Esophagus squamous epithelium (tissue), 5 donors: ENCODE data around the gene LRWD1. TPM values are rescaled to one million over a fixed set of nuclear protein-coding genes. Genes with fewer than 3 reads are reported as not detected.
A peak's percentile ranks its signal among the peaks of the same experiment; 100 is the strongest.

Experiments used
- DNase-seq: peaks from one replicate; lab custom pipeline; 2025; lab: John Stamatoyannopoulos, UW
- H3K27ac ChIP-seq, 4 donors: fragments of 200-600 bp; sonication (generic); one replicate each; pipeline ENCODE4 v1.5.1; 2016 to 2019; ENCODE audit warnings: mild to moderate bottlenecking in 1 of 4
- H3K27me3 ChIP-seq, 4 donors: fragments of 200-600 bp; sonication (generic); 1 replicate in 3 of 4; 2 replicates in 1 of 4; pipeline versions ENCODE4 v1.5.1 to v1.6.0; 2017 to 2021; ENCODE audit warnings: antibody characterized with exemption in 1 of 4
- H3K36me3 ChIP-seq, 3 donors: fragments of 200-600 bp; sonication (generic); one replicate each; pipeline ENCODE4 v1.5.1; 2016 to 2019
- H3K4me1 ChIP-seq, 3 donors: fragments of 200-600 bp; sonication (generic); one replicate each; pipeline ENCODE4 v1.5.1; 2017 to 2019
- H3K4me3 ChIP-seq, 4 donors: fragments of 200-600 bp; sonication (generic); 1 replicate in 3 of 4; 2 replicates in 1 of 4; pipeline ENCODE4 v1.5.1; 2016 to 2019; ENCODE audit warnings: mild to moderate bottlenecking in 2 of 4, moderate library complexity in 1 of 4
- H3K9me3 ChIP-seq, 3 donors: fragments of 200-600 bp; sonication (generic); one replicate each; pipeline ENCODE4 v1.5.1; 2016 to 2019
- POLR2A ChIP-seq, 4 donors: fragments of 450-650 bp; IDR thresholded peaks; one replicate each; pipeline ENCODE4 v1.6.1; 2017; ENCODE audit warnings: antibody characterized with exemption in 4 of 4, mild to moderate bottlenecking in 4 of 4, moderate library complexity in 3 of 4
- WGBS, 2 donors: methylation state at CpG; one replicate each; pipeline ENCODE4 v1.1.5; 2018; 5-methylcytosine and 5-hydroxymethylcytosine counted together
- intact Hi-C: fragments of 100-400 bp; cut with DNase I; formaldehyde crosslinking; loops from one replicate; pipeline ENCODE4 v1.15.0; 2022
- total RNA-seq, 4 donors: library from RNA; depleted of rRNA; stranded (reverse); fragments of >200 nt; gene quantifications; one replicate each; pipeline ENCODE4 v1.1.0, GENCODE V29; 2016
- TF ChIP-seq, protein P1 (sequence below), 6 experiments: fragments of 450-650 bp in 4 of 6; fragments of 200-600 bp in 2 of 6; sonication (generic) in 2 of 6; IDR thresholded peaks; one replicate each; pipeline ENCODE4 v1.5.1; 2016 to 2019; ENCODE audit warnings: antibody characterized with exemption in 6 of 6, mild to moderate bottlenecking in 4 of 6, moderate library complexity in 4 of 6
- donor health status: DM: yes; HTN: yes; CAD: no.

Gene LRWD1
- total RNA-seq, 4 donors from 2014 or later = 5.8 to 16.9 (median 11.2) TPM

DNA sequence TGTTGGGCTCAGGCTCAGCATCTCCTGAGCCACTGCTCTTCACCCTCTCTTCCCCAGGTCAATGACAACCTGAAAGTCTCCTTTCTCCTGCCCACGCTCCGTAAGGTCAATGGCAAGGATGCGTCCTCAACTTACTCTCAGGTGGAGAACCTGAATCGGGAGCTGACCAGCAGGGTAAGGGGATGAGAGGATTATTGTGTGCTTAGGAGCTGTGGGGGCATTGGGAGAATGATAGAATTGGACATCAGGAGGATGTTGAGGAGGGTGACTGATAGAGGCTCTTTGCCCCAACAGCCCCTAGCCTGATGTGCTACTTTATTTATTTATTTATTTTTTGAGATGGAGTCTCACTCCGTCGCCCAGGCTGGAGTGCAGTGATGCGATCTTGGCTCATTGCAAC lies 1.3 kb downstream of the LRWD1 start:
- Histone ChIP-seq H3K27ac (no peak overlapping the region), H3K36me3 (peaks cover 0 to 35% (median 0%) of the 10 kb centered on the region in 3 donors), H3K27me3 (no peaks in the 10 kb centered on the region), H3K4me1 (peaks cover 5 to 42% (median 16%) of the 10 kb centered on the region in 3 donors), H3K9me3 (no peaks in the 10 kb centered on the region), H3K4me3 (peak overlapping the region in 2 of 4 donors; percentile 85 to 88)
- intact Hi-C loops = loop anchor here (10.0 kb wide), 1 partner anchor 181 kb away; the partner anchor contains the start of gene SH2B2
- no peak for DNase-seq
- no peak for TF ChIP-seq POLR2A (IDR thresholded peaks at IDR 0.05)
- TF ChIP-seq, protein P1, sequence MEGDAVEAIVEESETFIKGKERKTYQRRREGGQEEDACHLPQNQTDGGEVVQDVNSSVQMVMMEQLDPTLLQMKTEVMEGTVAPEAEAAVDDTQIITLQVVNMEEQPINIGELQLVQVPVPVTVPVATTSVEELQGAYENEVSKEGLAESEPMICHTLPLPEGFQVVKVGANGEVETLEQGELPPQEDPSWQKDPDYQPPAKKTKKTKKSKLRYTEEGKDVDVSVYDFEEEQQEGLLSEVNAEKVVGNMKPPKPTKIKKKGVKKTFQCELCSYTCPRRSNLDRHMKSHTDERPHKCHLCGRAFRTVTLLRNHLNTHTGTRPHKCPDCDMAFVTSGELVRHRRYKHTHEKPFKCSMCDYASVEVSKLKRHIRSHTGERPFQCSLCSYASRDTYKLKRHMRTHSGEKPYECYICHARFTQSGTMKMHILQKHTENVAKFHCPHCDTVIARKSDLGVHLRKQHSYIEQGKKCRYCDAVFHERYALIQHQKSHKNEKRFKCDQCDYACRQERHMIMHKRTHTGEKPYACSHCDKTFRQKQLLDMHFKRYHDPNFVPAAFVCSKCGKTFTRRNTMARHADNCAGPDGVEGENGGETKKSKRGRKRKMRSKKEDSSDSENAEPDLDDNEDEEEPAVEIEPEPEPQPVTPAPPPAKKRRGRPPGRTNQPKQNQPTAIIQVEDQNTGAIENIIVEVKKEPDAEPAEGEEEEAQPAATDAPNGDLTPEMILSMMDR (IDR thresholded peaks at IDR 0.05) = no peak
- WGBS, 2 donors = 93 to 95% methylated on average over 3 to 7 of the region's 7 CpGs

DNA sequence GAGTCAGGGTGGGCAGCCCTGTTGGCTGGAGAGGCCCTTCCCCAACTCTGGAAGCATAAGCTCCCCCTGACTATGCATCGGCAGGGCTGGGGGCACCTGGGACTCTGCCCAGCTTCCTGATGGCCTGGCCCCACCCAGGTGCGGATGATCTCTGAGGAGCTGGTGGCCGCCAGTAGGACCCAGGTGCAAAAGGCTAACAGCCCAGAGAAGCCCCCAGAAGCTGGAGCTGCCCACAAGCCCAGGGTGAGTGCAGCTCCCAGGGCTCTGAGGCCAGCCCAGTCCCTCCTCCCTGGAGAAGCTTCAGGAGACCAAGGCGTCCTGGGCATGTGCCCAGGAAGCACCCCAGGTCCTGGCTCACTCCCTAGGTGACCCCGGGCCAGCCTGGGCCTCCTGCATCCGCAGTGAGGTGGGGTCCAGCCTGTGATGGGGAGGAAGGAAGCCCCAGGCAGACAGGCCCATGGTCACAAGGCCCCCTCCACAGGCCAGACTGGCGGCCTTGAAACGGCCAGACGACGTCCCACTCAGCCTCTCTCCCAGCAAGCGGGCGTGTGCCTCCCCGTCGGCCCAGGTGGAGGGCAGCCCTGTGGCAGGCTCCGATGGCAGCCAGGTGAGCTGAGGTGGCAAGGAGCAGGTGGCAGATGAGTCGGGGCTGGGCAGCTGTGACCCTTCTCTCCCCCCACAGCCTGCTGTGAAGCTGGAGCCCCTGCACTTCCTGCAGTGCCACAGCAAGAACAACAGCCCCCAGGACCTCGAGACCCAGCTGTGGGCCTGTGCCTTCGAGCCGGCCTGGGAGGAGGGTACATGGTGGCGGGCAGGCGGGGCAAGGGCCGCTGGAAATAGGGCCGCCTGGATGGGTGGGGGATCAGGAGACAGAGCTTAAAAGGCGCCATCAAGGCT lies 3.0 kb downstream of the LRWD1 start:
- TF ChIP-seq, protein P1 (IDR thresholded peaks at IDR 0.05) = no peak
- no peak for TF ChIP-seq POLR2A (IDR thresholded peaks at IDR 0.05)

DNA sequence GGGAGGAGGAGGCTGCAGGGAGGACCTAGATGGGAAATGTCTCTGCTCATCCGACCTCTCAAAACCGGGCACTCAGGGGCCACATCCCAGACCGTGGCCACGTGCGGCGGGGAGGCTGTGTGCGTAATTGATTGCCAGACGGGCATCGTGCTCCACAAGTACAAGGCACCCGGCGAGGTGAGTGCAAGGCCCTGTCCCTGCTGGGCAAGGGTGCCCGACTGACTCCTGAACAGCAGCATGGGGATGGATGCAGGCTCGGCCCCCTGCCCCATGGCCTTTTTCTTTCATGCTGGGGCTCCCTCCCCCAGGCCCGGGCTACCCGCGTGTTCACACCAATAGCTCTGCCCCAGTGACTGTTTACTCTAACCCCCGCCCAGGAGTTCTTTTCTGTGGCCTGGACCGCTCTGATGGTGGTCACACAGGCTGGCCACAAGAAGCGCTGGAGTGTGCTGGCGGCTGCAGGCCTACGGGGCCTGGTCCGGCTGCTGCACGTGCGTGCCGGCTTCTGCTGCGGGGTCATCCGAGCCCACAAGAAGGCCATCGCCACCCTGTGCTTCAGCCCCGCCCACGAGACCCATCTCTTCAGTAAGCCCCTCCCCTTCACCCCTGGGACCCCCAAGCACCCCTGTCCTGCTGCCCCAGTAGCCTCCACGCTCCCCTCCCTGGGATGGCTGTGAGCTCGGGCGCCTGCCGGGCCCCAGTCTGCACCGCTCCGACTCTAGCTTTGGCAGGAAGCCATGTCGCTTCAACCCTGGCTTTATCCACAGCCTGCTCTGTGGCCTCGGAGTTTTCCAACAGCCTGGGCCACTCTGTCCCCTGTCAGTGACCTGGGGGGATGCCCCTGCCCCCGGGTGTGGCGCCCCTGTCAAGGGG lies 3.9 kb downstream of the LRWD1 start:
- H3K4me1 ChIP-seq = peaks cover 4 to 30% (median 11%) of the 10 kb centered on the region in 3 donors
- H3K9me3 ChIP-seq = no peaks in the 10 kb centered on the region
- 100% methylated on average over 1 of the region's 40 CpGs; no CpG with 5 or more reads in 1 of the 2 donors for WGBS, 2 donors
- no peak overlapping the region for H3K27ac ChIP-seq
- intact Hi-C loops = loop anchor here (10.0 kb wide), 1 partner anchor 184 kb away; the partner anchor contains the start of gene SH2B2
- H3K36me3 ChIP-seq = peaks cover 2 to 55% (median 6%) of the 10 kb centered on the region in 3 donors
- TF ChIP-seq, protein P1 (IDR thresholded peaks at IDR 0.05) = no peak
- no peak for TF ChIP-seq POLR2A (IDR thresholded peaks at IDR 0.05)
- no peak for DNase-seq
- H3K4me3 ChIP-seq = no peak overlapping the region
- H3K27me3 ChIP-seq = no peaks in the 10 kb centered on the region

More for the DNA sequence above, 3.0 kb downstream of the LRWD1 start:
- no peaks in the 10 kb centered on the region for H3K9me3 ChIP-seq
- H3K27ac ChIP-seq = no peak overlapping the region
- H3K27me3 ChIP-seq = no peaks in the 10 kb centered on the region
- intact Hi-C loops = loop anchor here (10.0 kb wide), 1 partner anchor 183 kb away; the partner anchor contains the start of gene SH2B2
- peaks cover 5 to 38% (median 16%) of the 10 kb centered on the region in 3 donors for H3K4me1 ChIP-seq
- 83 to 86% methylated on average over 8 to 9 of the region's 24 CpGs for WGBS, 2 donors
- H3K36me3 ChIP-seq = peaks cover 0 to 47% (median 0%) of the 10 kb centered on the region in 3 donors
- no peak overlapping the region for H3K4me3 ChIP-seq
- no peak for DNase-seq

DNA sequence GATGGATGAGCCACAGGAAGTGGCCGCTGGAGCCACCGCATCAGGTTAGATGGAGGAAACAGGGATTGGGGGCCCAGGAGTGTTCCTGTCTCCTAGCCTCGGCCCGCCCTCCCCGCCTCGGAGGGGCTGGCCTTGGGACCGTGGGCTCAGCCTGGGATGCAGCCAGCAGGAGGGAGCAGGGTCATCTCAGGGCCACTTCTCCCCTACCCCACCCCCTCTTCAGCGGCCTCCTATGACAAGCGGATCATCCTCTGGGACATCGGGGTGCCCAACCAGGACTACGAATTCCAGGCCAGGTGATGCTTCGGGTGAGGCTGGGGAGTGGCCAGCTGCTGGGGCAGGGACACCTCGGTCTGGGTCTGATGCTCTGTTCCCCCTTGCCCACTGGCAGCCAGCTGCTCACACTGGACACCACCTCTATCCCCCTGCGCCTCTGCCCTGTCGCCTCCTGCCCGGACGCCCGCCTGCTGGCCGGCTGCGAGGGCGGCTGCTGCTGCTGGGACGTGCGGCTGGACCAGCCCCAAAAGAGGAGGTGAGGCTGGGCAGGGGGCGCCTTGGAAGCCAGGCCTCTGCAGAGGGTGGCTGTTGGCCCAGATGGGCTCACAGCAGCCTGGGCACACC lies 4.7 kb downstream of the LRWD1 start:
- no peak overlapping the region for H3K27ac ChIP-seq
- no peak for DNase-seq
- WGBS, 2 donors = 75 to 100% methylated on average over 1 to 7 of the region's 24 CpGs
- H3K36me3 ChIP-seq = peaks cover 3 to 62% (median 6%) of the 10 kb centered on the region in 3 donors
- peaks cover 0 to 24% (median 7%) of the 10 kb centered on the region in 3 donors for H3K4me1 ChIP-seq
- intact Hi-C loops = loop anchor here (10.0 kb wide), 1 partner anchor 185 kb away; the partner anchor contains the start of gene SH2B2
- H3K9me3 ChIP-seq = no peaks in the 10 kb centered on the region
- no peaks in the 10 kb centered on the region for H3K27me3 ChIP-seq
- TF ChIP-seq POLR2A (IDR thresholded peaks at IDR 0.05) = no peak
- TF ChIP-seq, protein P1 (IDR thresholded peaks at IDR 0.05) = no peak
- no peak overlapping the region for H3K4me3 ChIP-seq
